ENCODE data around the gene DDR1. TPM values are rescaled to one million over a fixed set of nuclear protein-coding genes. Genes with fewer than 3 reads are reported as not detected.

The DDR1 gene
- total and polyA plus RNA-seq, 4 donors: 6.8 to 32.0 (median 22.5) TPM

Small RNAs within 50 kb of the gene (microRNA-seq; reads per million reads assigned to microRNA genes)
- 0 to 0.60 reads per million in 2 donors for gene MIR4640

Other genes starting within 250 kb of the DDR1 start
- gene C6orf136, start 237.4 kb upstream of the DDR1 start, total RNA-seq: 10 to 100 TPM in 1 of 2 donors, 1 to 10 TPM in 1; 9.7 to 19.9 TPM
- gene C6orf136, start 237.4 kb upstream of the DDR1 start, polyA plus RNA-seq: 10 to 100 TPM; 18.8 to 21.0 TPM
- 10 to 100 TPM; 22.3 to 25.2 TPM for gene DHX16, start 211.5 kb upstream of the DDR1 start, total RNA-seq
- 10 to 100 TPM; 12.8 to 34.0 TPM for gene DHX16, start 211.5 kb upstream of the DDR1 start, polyA plus RNA-seq
- 100 to 1,000 TPM; 130 to 134 TPM for gene PPP1R18, start 197.9 kb upstream of the DDR1 start, total RNA-seq
- 10 to 100 TPM; 68.5 to 83.3 TPM for gene PPP1R18, start 197.9 kb upstream of the DDR1 start, polyA plus RNA-seq
- gene NRM, start 193.5 kb upstream of the DDR1 start, total RNA-seq: 10 to 100 TPM; 13.0 to 15.0 TPM
- 10 to 100 TPM in 1 of 2 donors, 1 to 10 TPM in 1; 5.6 to 19.6 TPM for gene NRM, start 193.5 kb upstream of the DDR1 start, polyA plus RNA-seq
- 10 to 100 TPM; 31.4 to 33.3 TPM for gene MDC1, start 167.2 kb upstream of the DDR1 start, total RNA-seq
- 10 to 100 TPM in 1 of 2 donors, 1 to 10 TPM in 1; 7.4 to 34.5 TPM for gene MDC1, start 167.2 kb upstream of the DDR1 start, polyA plus RNA-seq
- gene TUBB, start 164.2 kb upstream of the DDR1 start, total RNA-seq: 100 to 1,000 TPM; 264 to 324 TPM
- gene TUBB, start 164.2 kb upstream of the DDR1 start, polyA plus RNA-seq: 100 to 1,000 TPM in 1 of 2 donors, 10 to 100 TPM in 1; 99.5 to 189 TPM
- gene FLOT1, start 141.8 kb upstream of the DDR1 start, total RNA-seq: 100 to 1,000 TPM; 172 to 222 TPM
- gene FLOT1, start 141.8 kb upstream of the DDR1 start, polyA plus RNA-seq: 100 to 1,000 TPM; 153 to 213 TPM
- gene IER3, start 140.0 kb upstream of the DDR1 start, total RNA-seq: 10 to 100 TPM; 62.0 to 72.9 TPM
- gene IER3, start 140.0 kb upstream of the DDR1 start, polyA plus RNA-seq: 10 to 100 TPM; 17.8 to 88.8 TPM
- gene GTF2H4, start 23.7 kb downstream of the DDR1 start, total RNA-seq: 10 to 100 TPM; 31.2 to 37.0 TPM
- 10 to 100 TPM in 1 of 2 donors, 1 to 10 TPM in 1; 3.9 to 88.2 TPM for gene GTF2H4, start 23.7 kb downstream of the DDR1 start, polyA plus RNA-seq
- 10 to 100 TPM; 16.0 to 19.1 TPM for gene VARS2, start 29.7 kb downstream of the DDR1 start, total RNA-seq
- gene VARS2, start 29.7 kb downstream of the DDR1 start, polyA plus RNA-seq: 10 to 100 TPM in 1 of 2 donors, 1 to 10 TPM in 1; 9.6 to 65.7 TPM
- not detected for gene SFTA2, start 47.7 kb downstream of the DDR1 start, total RNA-seq
- gene SFTA2, start 47.7 kb downstream of the DDR1 start, polyA plus RNA-seq: 1 to 10 TPM in 1 of 2 donors, not detected in 1; 2.4 TPM
- not detected for gene MUCL3, start 56.5 kb downstream of the DDR1 start, total RNA-seq
- gene MUCL3, start 56.5 kb downstream of the DDR1 start, polyA plus RNA-seq: under 1 TPM; 0.13 to 0.18 TPM
- gene MUC21, start 99.2 kb downstream of the DDR1 start, total RNA-seq: not detected
- under 1 TPM; 0.20 to 0.75 TPM for gene MUC21, start 99.2 kb downstream of the DDR1 start, polyA plus RNA-seq
- gene MUC22, start 126.0 kb downstream of the DDR1 start, total RNA-seq: not detected
- gene MUC22, start 126.0 kb downstream of the DDR1 start, polyA plus RNA-seq: not detected
- gene C6orf15, start 228.1 kb downstream of the DDR1 start, total RNA-seq: not detected
- not detected for gene C6orf15, start 228.1 kb downstream of the DDR1 start, polyA plus RNA-seq
- gene PSORS1C1, start 230.3 kb downstream of the DDR1 start, total RNA-seq: 1 to 10 TPM; 3.0 to 4.3 TPM
- gene PSORS1C1, start 230.3 kb downstream of the DDR1 start, polyA plus RNA-seq: 1 to 10 TPM; 1.6 to 6.8 TPM
- gene CDSN, start 235.9 kb downstream of the DDR1 start, total RNA-seq: not detected
- not detected for gene CDSN, start 235.9 kb downstream of the DDR1 start, polyA plus RNA-seq

All from aorta (tissue), 4 donors.